ENCODE measurements around the gene SPOUT1. TPM values are rescaled to one million over a fixed set of nuclear protein-coding genes. Genes with fewer than 3 reads are reported as not detected.

SPOUT1 gene
- polyA plus RNA-seq, 1 donor (not counting 4 experiments of a cell fraction or from before 2014, with no cell fraction given): 22.0 TPM

DNA sequence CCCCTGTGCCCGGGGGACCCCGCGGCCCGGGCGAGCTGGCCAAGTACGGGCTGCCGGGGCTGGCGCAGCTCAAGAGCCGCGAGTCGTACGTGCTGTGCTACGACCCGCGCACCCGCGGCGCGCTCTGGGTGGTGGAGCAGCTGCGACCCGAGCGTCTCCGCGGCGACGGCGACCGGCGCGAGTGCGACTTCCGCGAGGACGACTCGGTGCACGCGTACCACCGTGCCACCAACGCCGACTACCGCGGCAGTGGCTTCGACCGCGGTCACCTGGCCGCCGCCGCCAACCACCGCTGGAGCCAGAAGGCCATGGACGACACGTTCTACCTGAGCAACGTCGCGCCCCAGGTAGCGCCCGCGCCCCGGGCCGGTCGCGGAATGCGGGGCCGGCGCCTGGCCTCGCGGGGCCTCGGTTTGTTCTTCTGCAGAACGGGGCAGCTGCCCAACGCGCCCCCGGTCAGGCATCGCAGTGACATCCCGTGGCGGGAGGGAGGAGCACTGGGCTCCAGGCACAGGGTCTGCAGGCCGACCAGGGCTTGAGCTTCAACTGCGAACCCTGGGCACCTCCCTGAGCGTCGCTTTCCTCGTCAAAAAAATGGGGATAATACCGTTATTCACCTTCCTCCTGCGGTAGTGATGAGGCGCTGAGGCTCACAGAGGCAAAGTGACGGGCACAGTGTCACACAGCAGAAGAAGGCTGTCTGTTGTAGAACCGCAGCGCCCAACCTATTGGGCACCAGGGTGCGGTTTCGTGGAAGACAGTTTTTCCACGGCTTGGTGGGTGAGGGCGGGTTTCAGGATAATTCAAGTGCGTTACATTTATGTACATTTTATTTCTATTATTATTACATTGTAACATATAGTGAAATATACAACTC, 10.5 kb downstream of the SPOUT1 start:
- H2AFZ ChIP-seq (ENCODE audit: control insufficient read depth, low read length): peak overlapping the region; percentile 68
- dilution Hi-C loops (cut with MboI; ENCODE audit: extremely low pct_ligation_motif_present, low sequenced_read_pairs): no loop called here
- DNase-seq (ENCODE audit: low read depth, low spot score) (no peak), FAIRE-seq (no peak)
- no peaks in the 10 kb centered on the region for H3K9me3 ChIP-seq (ENCODE audit: control insufficient read depth, low read depth, low read length)
- no peaks in the 10 kb centered on the region for H3K27me3 ChIP-seq (ENCODE audit: control insufficient read depth, extremely low read depth, insufficient read depth, low read length)
- no peaks in the 10 kb centered on the region for H3K79me2 ChIP-seq (ENCODE audit: control insufficient read depth, insufficient read depth, low read length)
- TF ChIP-seq EZH2 (IDR thresholded peaks at IDR 0.05; ENCODE audit: low read length): no peak
- TF ChIP-seq, protein P1, sequence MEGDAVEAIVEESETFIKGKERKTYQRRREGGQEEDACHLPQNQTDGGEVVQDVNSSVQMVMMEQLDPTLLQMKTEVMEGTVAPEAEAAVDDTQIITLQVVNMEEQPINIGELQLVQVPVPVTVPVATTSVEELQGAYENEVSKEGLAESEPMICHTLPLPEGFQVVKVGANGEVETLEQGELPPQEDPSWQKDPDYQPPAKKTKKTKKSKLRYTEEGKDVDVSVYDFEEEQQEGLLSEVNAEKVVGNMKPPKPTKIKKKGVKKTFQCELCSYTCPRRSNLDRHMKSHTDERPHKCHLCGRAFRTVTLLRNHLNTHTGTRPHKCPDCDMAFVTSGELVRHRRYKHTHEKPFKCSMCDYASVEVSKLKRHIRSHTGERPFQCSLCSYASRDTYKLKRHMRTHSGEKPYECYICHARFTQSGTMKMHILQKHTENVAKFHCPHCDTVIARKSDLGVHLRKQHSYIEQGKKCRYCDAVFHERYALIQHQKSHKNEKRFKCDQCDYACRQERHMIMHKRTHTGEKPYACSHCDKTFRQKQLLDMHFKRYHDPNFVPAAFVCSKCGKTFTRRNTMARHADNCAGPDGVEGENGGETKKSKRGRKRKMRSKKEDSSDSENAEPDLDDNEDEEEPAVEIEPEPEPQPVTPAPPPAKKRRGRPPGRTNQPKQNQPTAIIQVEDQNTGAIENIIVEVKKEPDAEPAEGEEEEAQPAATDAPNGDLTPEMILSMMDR (optimal IDR thresholded peaks at IDR 0.05 in 1 of 3, IDR thresholded peaks at IDR 0.05 in 1 of 3, conservative IDR thresholded peaks at IDR 0.05 in 1 of 3; ENCODE audit: extremely low read depth in 1 of 3, insufficient read depth in 2 of 3, low read length in 3 of 3): peak in 1 of 3 experiments; percentile 1
- no peak overlapping the region for H3K27ac ChIP-seq (ENCODE audit: control insufficient read depth, insufficient read depth, low read length)
- H3K9me1 ChIP-seq (ENCODE audit: control insufficient read depth, extremely low read depth, insufficient read depth, low read length): no peaks in the 10 kb centered on the region
- H3K4me3 ChIP-seq (ENCODE audit: control insufficient read depth in 2 of 3, extremely low read depth in 1 of 3, insufficient read depth in 2 of 3, low read depth in 1 of 3, low read length in 3 of 3): peak overlapping the region; percentile 58 to 70 (median 68)
- peaks cover 7% of the 10 kb centered on the region for H4K20me1 ChIP-seq (ENCODE audit: control insufficient read depth, extremely low read depth, insufficient read depth, low read length)
- H3K9ac ChIP-seq (ENCODE audit: control insufficient read depth, extremely low read depth, insufficient read depth, low read length): peak overlapping the region; percentile 64
- H3K36me3 ChIP-seq (ENCODE audit: control insufficient read depth in 2 of 2, extremely low read depth in 1 of 2, insufficient read depth in 2 of 2, low read length in 2 of 2): peaks cover 13 to 29% of the 10 kb centered on the region in 2 experiments
- H3K4me2 ChIP-seq (ENCODE audit: control insufficient read depth, extremely low read depth, insufficient read depth, low read depth, low read length): peak overlapping the region; percentile 96
- peaks cover 11% of the 10 kb centered on the region for H3K4me1 ChIP-seq (ENCODE audit: control insufficient read depth, extremely low read depth, insufficient read depth, low read length)

DNA sequence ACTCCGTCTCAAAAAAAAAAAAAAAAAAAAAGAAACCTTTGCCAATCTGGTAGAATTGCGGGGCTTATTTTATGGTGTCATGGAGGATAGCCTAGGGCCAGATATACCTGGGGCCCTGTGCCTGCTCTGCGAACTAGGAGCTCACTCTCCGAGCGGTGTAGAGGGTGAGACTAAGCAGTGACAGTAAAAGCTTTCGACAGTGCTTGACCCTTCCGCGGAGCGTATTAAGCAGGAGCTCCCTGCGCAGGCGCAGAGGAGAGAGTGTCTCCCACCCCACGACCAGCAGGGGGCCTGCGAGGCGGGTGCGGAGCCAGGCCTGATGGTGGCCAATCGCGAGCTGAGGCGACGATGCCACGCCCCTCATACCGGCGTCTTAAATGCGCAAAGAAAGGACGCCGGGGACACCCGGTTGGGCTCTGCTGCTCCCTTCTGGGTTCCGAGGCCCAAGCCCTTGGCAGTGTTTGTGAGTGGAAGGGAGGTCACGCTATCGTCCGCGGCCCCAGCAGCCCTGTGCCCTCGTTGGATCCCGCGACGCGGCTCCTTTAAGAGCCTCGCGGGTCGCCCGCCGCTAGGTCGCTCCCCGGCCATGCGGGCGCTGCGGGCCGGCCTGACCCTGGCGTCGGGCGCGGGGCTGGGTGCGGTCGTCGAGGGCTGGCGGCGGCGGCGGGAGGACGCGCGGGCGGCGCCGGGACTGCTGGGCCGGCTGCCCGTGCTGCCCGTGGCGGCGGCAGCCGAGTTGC, 11.3 kb downstream of the SPOUT1 start, which contains the start of gene ENDOG:
ENDOG (plus strand) TSS at position 402 of the 740 bp plus-strand sequence; CDS start at position 587, 185 bp downstream.
- peak within 1 kb of the TSS; percentile 16 for H3K27ac ChIP-seq (ENCODE audit: control insufficient read depth, insufficient read depth, low read length)
- TF ChIP-seq EZH2 (IDR thresholded peaks at IDR 0.05; ENCODE audit: low read length): no peak
- TF ChIP-seq, protein P1 (optimal IDR thresholded peaks at IDR 0.05 in 1 of 3, IDR thresholded peaks at IDR 0.05 in 1 of 3, conservative IDR thresholded peaks at IDR 0.05 in 1 of 3; ENCODE audit: extremely low read depth in 1 of 3, insufficient read depth in 2 of 3, low read length in 3 of 3): peak; percentile 96 to 100 (median 96)

More for the DNA sequence above, 11.3 kb downstream of the SPOUT1 start, which contains the start of gene ENDOG:
- Histone ChIP-seq H3K27me3 (ENCODE audit: control insufficient read depth, extremely low read depth, insufficient read depth, low read length) (no peaks in the 10 kb centered on the region), H3K4me2 (ENCODE audit: control insufficient read depth, extremely low read depth, insufficient read depth, low read depth, low read length) (peak within 1 kb of the TSS; percentile 96), H2AFZ (ENCODE audit: control insufficient read depth, low read length) (peak within 1 kb of the TSS; percentile 95), H3K79me2 (ENCODE audit: control insufficient read depth, insufficient read depth, low read length) (no peaks in the 10 kb centered on the region), H3K9ac (ENCODE audit: control insufficient read depth, extremely low read depth, insufficient read depth, low read length) (peak within 1 kb of the TSS; percentile 64), H3K4me1 (ENCODE audit: control insufficient read depth, extremely low read depth, insufficient read depth, low read length) (peaks cover 11% of the 10 kb centered on the region), H3K9me3 (ENCODE audit: control insufficient read depth, low read depth, low read length) (no peaks in the 10 kb centered on the region), H3K9me1 (ENCODE audit: control insufficient read depth, extremely low read depth, insufficient read depth, low read length) (no peaks in the 10 kb centered on the region), H3K36me3 (ENCODE audit: control insufficient read depth in 2 of 2, extremely low read depth in 1 of 2, insufficient read depth in 2 of 2, low read length in 2 of 2) (peaks cover 10 to 21% of the 10 kb centered on the region in 2 experiments), H3K4me3 (ENCODE audit: control insufficient read depth in 2 of 3, extremely low read depth in 1 of 3, insufficient read depth in 2 of 3, low read depth in 1 of 3, low read length in 3 of 3) (peak within 1 kb of the TSS; percentile 58 to 70 (median 68)), H4K20me1 (ENCODE audit: control insufficient read depth, extremely low read depth, insufficient read depth, low read length) (peaks cover 7% of the 10 kb centered on the region)
- DNase-seq (ENCODE audit: low read depth, low spot score): peak; percentile 79
- FAIRE-seq: peak; percentile 93
- dilution Hi-C loops (cut with MboI; ENCODE audit: extremely low pct_ligation_motif_present, low sequenced_read_pairs): no loop called here

Measured in keratinocyte (primary cell).